WTC11 (cell line): ENCODE measurements around the gene STK31. TPM values are rescaled to one million over a fixed set of nuclear protein-coding genes. Genes with fewer than 3 reads are reported as not detected.

ENCODE experiments used
- ATAC-seq: fragments of 200-7000 bp; cut with Tn5 transposase; 2 replicates; pipeline ENCODE4 v1.10.0; 2021; ENCODE audit warnings: mild to moderate bottlenecking, moderate library complexity
- CTCF ChIA-PET: fragments of 300-600 bp; sonication (Branson Sonifier 250); formaldehyde crosslinking; loops from one replicate; lab custom pipeline; 2021; ENCODE audit warnings: antibody characterized with exemption; lab: Charles Lee
- POLR2A ChIA-PET: fragments of 350-600 bp; sonication (Branson Sonifier 250); formaldehyde crosslinking; loops from one replicate; lab custom pipeline; 2021; ENCODE audit warnings: antibody characterized with exemption; lab: Charles Lee
- DNase-seq: peaks from one replicate; pipeline ENCODE4 v3.0.0; 2021; ENCODE audit warnings: low spot score
- H3K27ac Mint-ChIP-seq: 2 replicates; pipeline ENCODE4 v1.8.0; 2021; ENCODE audit warnings: mixed read lengths
- H3K27me3 Mint-ChIP-seq: 2 replicates; pipeline ENCODE4 v1.8.0; 2021; ENCODE audit warnings: low read depth, mild to moderate bottlenecking, moderate library complexity, mixed read lengths
- H3K36me3 Mint-ChIP-seq: 2 replicates; pipeline ENCODE4 v1.8.0; 2021; ENCODE audit warnings: mixed read lengths
- H3K4me1 Mint-ChIP-seq: 2 replicates; pipeline ENCODE4 v1.8.0; 2022; ENCODE audit warnings: mixed read lengths
- H3K4me3 Mint-ChIP-seq: 2 replicates; pipeline ENCODE4 v1.8.0; 2021; ENCODE audit warnings: mild to moderate bottlenecking, moderate library complexity, mixed read lengths
- H3K9me3 Mint-ChIP-seq: 2 replicates; pipeline ENCODE4 v1.8.0; 2021; ENCODE audit warnings: mixed read lengths
- AFF4 ChIP-seq: sonication (generic); formaldehyde crosslinking; IDR thresholded peaks from 2 replicates; pipeline ENCODE4 v1.8.1; 2023; ENCODE audit warnings: mild to moderate bottlenecking, missing genetic modification reagents, borderline replicate concordance
- AR ChIP-seq: fragments of 250-450 bp; sonication (Bioruptor Pico); IDR thresholded peaks from 2 replicates; pipeline ENCODE4 v1.9.0; 2021; ENCODE audit warnings: mild to moderate bottlenecking
- CBFB ChIP-seq: sonication (generic); formaldehyde crosslinking; IDR thresholded peaks from 2 replicates; pipeline ENCODE4 v1.8.1; 2022; ENCODE audit warnings: mild to moderate bottlenecking, low read depth, missing genetic modification reagents
- EMX1 ChIP-seq: fragments of 250-450 bp; sonication (Bioruptor Pico); IDR thresholded peaks from 2 replicates; pipeline ENCODE4 v1.8.0; 2021; ENCODE audit warnings: mild to moderate bottlenecking
- ESRRA ChIP-seq: sonication (generic); formaldehyde crosslinking; IDR thresholded peaks from 2 replicates; pipeline ENCODE4 v1.8.1; 2022; ENCODE audit warnings: mild to moderate bottlenecking, missing genetic modification reagents, borderline replicate concordance
- ETV6 ChIP-seq: sonication (generic); formaldehyde crosslinking; IDR thresholded peaks from 2 replicates; pipeline ENCODE4 v1.8.1; 2022; ENCODE audit warnings: mild to moderate bottlenecking, missing genetic modification reagents
- FOXJ3 ChIP-seq: sonication (generic); formaldehyde crosslinking; IDR thresholded peaks from 2 replicates; pipeline ENCODE4 v1.9.0; 2021; ENCODE audit warnings: missing genetic modification reagents, mild to moderate bottlenecking, borderline replicate concordance
- JUN ChIP-seq: sonication (generic); formaldehyde crosslinking; IDR thresholded peaks from 2 replicates; pipeline ENCODE4 v1.8.0; 2023; ENCODE audit warnings: mild to moderate bottlenecking, missing genetic modification reagents
- KAT7 ChIP-seq: sonication (generic); formaldehyde crosslinking; IDR thresholded peaks from 2 replicates; pipeline ENCODE4 v1.8.1; 2023; ENCODE audit warnings: missing genetic modification reagents, mild to moderate bottlenecking, borderline replicate concordance
- NFATC4 ChIP-seq: fragments of 250-450 bp; sonication (Bioruptor Pico); IDR thresholded peaks from 2 replicates; pipeline ENCODE4 v1.9.0; 2021; ENCODE audit warnings: mild to moderate bottlenecking
- NR3C1 ChIP-seq: sonication (generic); formaldehyde crosslinking; conservative IDR thresholded peaks from 2 replicates; pipeline ENCODE4 v1.8.1; 2023; ENCODE audit warnings: low read depth, mild to moderate bottlenecking, missing genetic modification reagents
- PRRX2 ChIP-seq: fragments of 250-450 bp; sonication (Bioruptor Pico); IDR thresholded peaks from 2 replicates; pipeline ENCODE4 v1.8.0; 2021; ENCODE audit warnings: mild to moderate bottlenecking
- RORB ChIP-seq: fragments of 250-450 bp; sonication (Bioruptor Pico); IDR thresholded peaks from 2 replicates; pipeline ENCODE4 v1.9.0; 2021; ENCODE audit warnings: mild to moderate bottlenecking
- STAT6 ChIP-seq: sonication (generic); formaldehyde crosslinking; conservative IDR thresholded peaks from 2 replicates; pipeline ENCODE4 v1.8.1; 2023; ENCODE audit warnings: mild to moderate bottlenecking, low read depth, missing genetic modification reagents, moderate library complexity
- TEAD1 ChIP-seq: sonication (generic); formaldehyde crosslinking; IDR thresholded peaks from 2 replicates; pipeline ENCODE4 v1.8.0; 2022; ENCODE audit warnings: mild to moderate bottlenecking, missing genetic modification reagents
- USF2 ChIP-seq: sonication (generic); formaldehyde crosslinking; IDR thresholded peaks from 2 replicates; pipeline ENCODE4 v1.8.1; 2023; ENCODE audit warnings: mild to moderate bottlenecking, missing genetic modification reagents, moderate library complexity
- ZBTB21 ChIP-seq: sonication (generic); formaldehyde crosslinking; IDR thresholded peaks from 2 replicates; pipeline ENCODE4 v1.8.1; 2023; ENCODE audit warnings: mild to moderate bottlenecking, missing genetic modification reagents, borderline replicate concordance
- ZMAT4 ChIP-seq: fragments of 250-450 bp; sonication (Bioruptor Pico); IDR thresholded peaks from 2 replicates; pipeline ENCODE4 v1.9.0; 2021; ENCODE audit warnings: mild to moderate bottlenecking
- ZNF423 ChIP-seq: fragments of 250-450 bp; sonication (Bioruptor Pico); IDR thresholded peaks from 2 replicates; pipeline ENCODE4 v2.1.2; 2022; ENCODE audit warnings: mild to moderate bottlenecking, moderate library complexity
- total RNA-seq: library from RNA; stranded (reverse); gene quantifications from 3 replicates; pipeline ENCODE4 v1.2.3, GENCODE V29; 2021
- TF ChIP-seq, protein P1 (sequence below): sonication (generic); formaldehyde crosslinking; IDR thresholded peaks from 2 replicates; pipeline ENCODE4 v1.8.0; 2022; ENCODE audit warnings: mild to moderate bottlenecking, missing genetic modification reagents
- TF ChIP-seq, protein P2 (sequence below): fragments of 250-450 bp; sonication (Bioruptor Pico); IDR thresholded peaks from 2 replicates; pipeline ENCODE4 v1.9.0; 2021; ENCODE audit warnings: moderate library complexity, mild to moderate bottlenecking, inconsistent platforms, borderline replicate concordance
- TF ChIP-seq, protein P3 (sequence below): sonication (generic); formaldehyde crosslinking; IDR thresholded peaks from 2 replicates; pipeline ENCODE4 v1.8.0; 2022; ENCODE audit warnings: mild to moderate bottlenecking, missing genetic modification reagents

Gene STK31
- total RNA-seq, 1 experiment from 2014 or later, result 0.42 TPM

- H3K4me1 Mint-ChIP-seq, result peaks cover 32% of the 10 kb centered on the region
- H3K36me3 Mint-ChIP-seq, result no peaks in the 10 kb centered on the region
- peaks cover 9% of the 10 kb centered on the region for H3K9me3 Mint-ChIP-seq
- no peak for TF ChIP-seq FOXJ3
- TF ChIP-seq, protein P1, sequence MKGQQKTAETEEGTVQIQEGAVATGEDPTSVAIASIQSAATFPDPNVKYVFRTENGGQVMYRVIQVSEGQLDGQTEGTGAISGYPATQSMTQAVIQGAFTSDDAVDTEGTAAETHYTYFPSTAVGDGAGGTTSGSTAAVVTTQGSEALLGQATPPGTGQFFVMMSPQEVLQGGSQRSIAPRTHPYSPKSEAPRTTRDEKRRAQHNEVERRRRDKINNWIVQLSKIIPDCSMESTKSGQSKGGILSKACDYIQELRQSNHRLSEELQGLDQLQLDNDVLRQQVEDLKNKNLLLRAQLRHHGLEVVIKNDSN (CRISPR knock-in tag), result no peak
- TF ChIP-seq, protein P2, sequence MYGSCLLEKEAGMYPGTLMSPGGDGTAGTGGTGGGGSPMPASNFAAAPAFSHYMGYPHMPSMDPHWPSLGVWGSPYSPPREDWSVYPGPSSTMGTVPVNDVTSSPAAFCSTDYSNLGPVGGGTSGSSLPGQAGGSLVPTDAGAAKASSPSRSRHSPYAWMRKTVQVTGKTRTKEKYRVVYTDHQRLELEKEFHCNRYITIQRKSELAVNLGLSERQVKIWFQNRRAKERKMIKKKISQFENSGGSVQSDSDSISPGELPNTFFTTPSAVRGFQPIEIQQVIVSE (CRISPR knock-in tag), result no peak
- TF ChIP-seq USF2 (CRISPR knock-in tag), result no peak
- no peak for TF ChIP-seq STAT6 (CRISPR knock-in tag)
- TF ChIP-seq TEAD1 (CRISPR knock-in tag), result no peak
- no peak for TF ChIP-seq PRRX2 (CRISPR knock-in tag)
- TF ChIP-seq ZNF423 (CRISPR knock-in tag), result no peak
- no peak overlapping the region for H3K4me3 Mint-ChIP-seq
- no peak overlapping the region for H3K27ac Mint-ChIP-seq
- ChIA-PET POLR2A (no interaction called here), CTCF (no interaction called here)
- ATAC-seq (no peak), DNase-seq (no peak)
- H3K27me3 Mint-ChIP-seq, result peaks cover 5% of the 10 kb centered on the region; the same call in 1 of the 2 replicates
These were observed 49.8 kb downstream of the STK31 start for GRCh38 chr7:23759671-23760391.

- no peak for ATAC-seq
- POLR2A ChIA-PET, result no interaction called here
- H3K9me3 Mint-ChIP-seq, result no peaks in the 10 kb centered on the region
- no peaks in the 10 kb centered on the region for H3K36me3 Mint-ChIP-seq
- CTCF ChIA-PET, result no interaction called here
- no peak overlapping the region for H3K27ac Mint-ChIP-seq
- H3K4me1 Mint-ChIP-seq, result peaks cover 9% of the 10 kb centered on the region
- no peak for DNase-seq
- no peak overlapping the region for H3K4me3 Mint-ChIP-seq
- H3K27me3 Mint-ChIP-seq, result peaks cover 5% of the 10 kb centered on the region
- TF ChIP-seq, protein P3, sequence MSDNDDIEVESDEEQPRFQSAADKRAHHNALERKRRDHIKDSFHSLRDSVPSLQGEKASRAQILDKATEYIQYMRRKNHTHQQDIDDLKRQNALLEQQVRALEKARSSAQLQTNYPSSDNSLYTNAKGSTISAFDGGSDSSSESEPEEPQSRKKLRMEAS (CRISPR knock-in tag), result no peak
- no peak for TF ChIP-seq NR3C1 (CRISPR knock-in tag)
- no peak for TF ChIP-seq NFATC4 (CRISPR knock-in tag)
- no peak for TF ChIP-seq JUN (CRISPR knock-in tag)
- no peak for TF ChIP-seq RORB
- TF ChIP-seq EMX1 (CRISPR knock-in tag), result no peak
- no peak for TF ChIP-seq ZMAT4
- no peak for TF ChIP-seq ESRRA (CRISPR knock-in tag)
- TF ChIP-seq KAT7 (CRISPR knock-in tag), result no peak
- TF ChIP-seq AFF4 (CRISPR knock-in tag), result no peak
- TF ChIP-seq CBFB (CRISPR knock-in tag), result no peak
- TF ChIP-seq AR (CRISPR knock-in tag), result no peak
- no peak for TF ChIP-seq ETV6 (CRISPR knock-in tag)
- no peak for TF ChIP-seq ZBTB21 (CRISPR knock-in tag)
These were observed 55.9 kb downstream of the STK31 start for GRCh38 chr7:23765943-23766342.
